Testis (tissue), 3 donors: Measurements from ENCODE around the gene MAB21L4. TPM values are rescaled to one million over a fixed set of nuclear protein-coding genes. Genes with fewer than 3 reads are reported as not detected.

Experiments
- DNase-seq: peaks from one replicate; pipeline ENCODE4 v3.0.0-alpha.2; 2019
- H3K27ac ChIP-seq, 2 donors: fragments of 200-600 bp; sonication (generic); one replicate each; pipeline ENCODE4 v1.5.1; 2019
- H3K27me3 ChIP-seq: fragments of 200-600 bp; sonication (generic); one replicate; pipeline ENCODE4 v1.5.1; 2019
- H3K36me3 ChIP-seq: fragments of 200-600 bp; sonication (generic); one replicate; pipeline ENCODE4 v1.5.1; 2017; ENCODE audit warnings: low read depth; ENCODE audit errors: missing control alignments
- H3K4me1 ChIP-seq: fragments of 200-600 bp; sonication (generic); one replicate; pipeline ENCODE4 v1.5.1; 2019
- H3K4me3 ChIP-seq, 2 donors: fragments of 200-600 bp; sonication (generic); one replicate each; pipeline ENCODE4 v1.5.1; 2017 to 2019
- H3K9me3 ChIP-seq: fragments of 200-600 bp; sonication (generic); one replicate; pipeline ENCODE4 v1.5.1; 2017
- CTCF ChIP-seq, 3 experiments: fragments of 450-650 bp in 2 of 3; fragments of 200-600 bp in 1 of 3; sonication (generic) in 1 of 3; IDR thresholded peaks; one replicate each; pipeline ENCODE4 v1.5.1; 2016 to 2019; ENCODE audit warnings: antibody characterized with exemption in 3 of 3, mild to moderate bottlenecking in 2 of 3, moderate library complexity in 1 of 3
- POLR2A ChIP-seq: fragments of 450-650 bp; IDR thresholded peaks from one replicate; pipeline ENCODE4 v1.6.1; 2017; ENCODE audit warnings: antibody characterized with exemption, mild to moderate bottlenecking, moderate library complexity
- whole genome bisulfite sequencing, 2 donors: methylation state at CpG; one replicate each; pipeline ENCODE4 v1.1.5; 2018; 5-methylcytosine and 5-hydroxymethylcytosine counted together
- intact Hi-C: fragments of 100-400 bp; cut with DNase I; formaldehyde crosslinking; loops from one replicate; pipeline ENCODE4 v1.15.1; 2023; ENCODE audit warnings: low total_unique reads
- polyA plus RNA-seq: library from polyadenylated mRNA; stranded (reverse); fragments of 350-450 nt; fragmentation: Illumina TruSeq; extraction: RNeasy Lipid Tissue Mini Kit (QIAGEN cat#74804); gene quantifications from one replicate; pipeline ENCODE4 v1.2.3, GENCODE V29; 2014; ENCODE audit warnings: low read depth, low replicate concordance; ENCODE audit not compliant: insufficient read depth
- total RNA-seq, 2 donors: library from RNA; depleted of rRNA; stranded (reverse); fragments of >200 nt; gene quantifications; one replicate each; pipeline ENCODE4 v1.2.3, GENCODE V29; 2016

The MAB21L4 gene
- total and polyA plus RNA-seq, 3 donors from 2014 or later = 1.1 TPM; not detected in 2

DNA sequence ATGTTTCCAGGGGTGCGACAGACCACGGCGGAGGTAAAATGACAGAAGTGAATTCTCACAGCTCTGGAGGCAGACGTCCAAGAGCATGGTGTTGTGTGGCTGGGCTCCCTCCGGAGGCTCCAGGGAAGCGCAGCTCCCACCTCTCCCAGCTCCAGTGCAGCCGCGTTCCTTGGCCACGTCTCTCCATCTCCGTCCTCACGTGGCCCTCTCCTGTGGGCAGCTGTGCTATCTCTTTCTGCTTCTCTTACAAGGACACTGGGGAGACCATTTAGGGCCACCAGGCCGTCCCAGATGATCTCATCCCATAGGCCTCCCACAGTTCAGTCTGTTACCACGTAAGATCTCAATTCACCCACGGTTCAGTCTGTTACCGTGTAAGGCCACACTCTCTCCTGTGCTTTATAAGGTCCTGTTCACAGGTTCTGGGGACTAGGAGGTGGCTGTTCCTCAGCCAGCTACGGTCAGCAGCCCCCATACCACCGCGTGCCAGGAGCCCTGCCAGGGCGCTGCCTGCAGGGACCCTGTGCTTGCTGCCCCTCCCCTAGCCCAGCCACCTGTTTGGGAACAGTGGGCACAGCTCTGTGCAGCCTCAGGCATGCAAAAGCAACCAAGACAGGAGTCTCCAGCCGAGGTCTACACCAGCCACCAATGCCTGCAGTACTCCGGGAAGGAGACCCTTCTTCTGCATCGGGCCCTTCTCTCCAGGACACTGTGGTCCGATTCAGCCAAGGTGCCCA lies 2.9 kb upstream of the MAB21L4 start:
- DNase-seq = peak; percentile 78
- peaks cover 11% of the 10 kb centered on the region for H3K4me1 ChIP-seq
- WGBS, 2 donors = 37 to 62% methylated on average over 14 to 23 of the region's 23 CpGs
- no peaks in the 10 kb centered on the region for H3K9me3 ChIP-seq
- H3K27me3 ChIP-seq = no peaks in the 10 kb centered on the region
- peak overlapping the region; percentile 38 to 39 for H3K27ac ChIP-seq
- H3K36me3 ChIP-seq = no peaks in the 10 kb centered on the region
- no peak for TF ChIP-seq CTCF (IDR thresholded peaks at IDR 0.05)
- no peak for TF ChIP-seq POLR2A
- intact Hi-C loops = no loop called here
- no peak overlapping the region for H3K4me3 ChIP-seq

- no peaks in the 10 kb centered on the region for H3K27me3 ChIP-seq
- no peak for TF ChIP-seq POLR2A
- no peak for TF ChIP-seq CTCF (IDR thresholded peaks at IDR 0.05)
- WGBS, 2 donors = 56 to 85% methylated on average over 6 to 17 of the region's 17 CpGs
- intact Hi-C loops = no loop called here
- H3K9me3 ChIP-seq = no peaks in the 10 kb centered on the region
- DNase-seq = peak; percentile 46
- H3K4me3 ChIP-seq = no peak overlapping the region
- no peaks in the 10 kb centered on the region for H3K36me3 ChIP-seq
- H3K4me1 ChIP-seq = peaks cover 11% of the 10 kb centered on the region
- H3K27ac ChIP-seq = peak overlapping the region; percentile 38 to 39
These were observed 2.3 kb upstream of the MAB21L4 start for GRCh38 chr2:240898108-240898730.

GRCh38 chr2:240896871-240897692 lies 1.1 kb upstream of the MAB21L4 start:
- DNase-seq = no peak
- Histone ChIP-seq H3K36me3 (no peaks in the 10 kb centered on the region), H3K27me3 (no peaks in the 10 kb centered on the region), H3K4me1 (peaks cover 11% of the 10 kb centered on the region), H3K4me3 (no peak overlapping the region), H3K9me3 (no peaks in the 10 kb centered on the region), H3K27ac (no peak overlapping the region)
- WGBS, 2 donors = 70 to 82% methylated on average over 7 to 22 of the region's 23 CpGs
- no peak for TF ChIP-seq CTCF (IDR thresholded peaks at IDR 0.05)
- no peak for TF ChIP-seq POLR2A
- intact Hi-C loops = no loop called here

DNA sequence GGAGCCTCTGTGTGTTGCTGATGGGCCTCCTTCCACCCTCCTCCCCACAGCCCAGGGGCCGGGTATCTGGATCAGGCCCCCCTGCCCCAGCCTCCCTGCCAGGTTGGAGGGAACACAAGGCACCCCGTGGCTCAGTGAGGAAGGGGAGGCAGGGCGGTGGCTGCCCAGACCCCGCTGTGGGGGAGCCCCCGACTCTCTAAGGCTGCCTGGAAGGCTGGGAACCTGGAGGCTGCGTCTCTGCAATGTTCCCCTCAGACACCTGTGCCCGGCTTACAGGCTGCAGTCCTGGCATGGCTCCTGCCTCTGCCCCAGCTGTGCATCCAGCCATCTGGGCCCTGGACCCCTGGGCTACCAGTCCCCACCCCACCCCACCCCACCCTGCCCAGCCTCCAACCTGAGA lies 438 bp upstream of the MAB21L4 start:
- WGBS, 2 donors = 71% methylated on average over 7 of the region's 7 CpGs; no CpG with 5 or more reads in 1 of the 2 donors
- TF ChIP-seq CTCF (IDR thresholded peaks at IDR 0.05) (no peak), POLR2A (no peak)
- Histone ChIP-seq H3K4me3 (no peak overlapping the region), H3K9me3 (no peaks in the 10 kb centered on the region), H3K4me1 (peaks cover 11% of the 10 kb centered on the region), H3K27ac (no peak overlapping the region), H3K27me3 (no peaks in the 10 kb centered on the region), H3K36me3 (no peaks in the 10 kb centered on the region)
- no peak for DNase-seq
- intact Hi-C loops = no loop called here
